PC-3 (cell line): ENCODE measurements around the gene CEP63. TPM values are rescaled to one million over a fixed set of nuclear protein-coding genes. Genes with fewer than 3 reads are reported as not detected.

Experiments used
- ATAC-seq: fragments of 200-7000 bp; cut with Tn5 transposase; 2 replicates; pipeline ENCODE4 v1.9.1; 2020; ENCODE audit warnings: mild to moderate bottlenecking, moderate library complexity
- BruUV-seq: library from RNA; stranded (reverse); fragments of 400-500 nt; replicated peaks from 2 replicates; lab custom pipeline; 2021; lab: Mats Ljungman, UMichigan
- CTCF ChIA-PET: fragments of 300-600 bp; sonication (Branson Sonifier 250); formaldehyde crosslinking; loops from one replicate; lab custom pipeline; 2022; ENCODE audit warnings: antibody characterized with exemption; lab: Charles Lee
- POLR2A ChIA-PET: fragments of 300-600 bp; sonication (Branson Sonifier 250); formaldehyde crosslinking; loops from one replicate; lab custom pipeline; 2022; ENCODE audit warnings: antibody characterized with exemption; ENCODE audit not compliant: unreplicated experiment; lab: Charles Lee
- DNase-seq: peaks from one replicate; pipeline ENCODE4 v3.0.0-alpha.2; 2015
- H2AFZ ChIP-seq: fragments of 300-600 bp; sonication (generic); 2 replicates; pipeline ENCODE4 v1.6.0; 2016; ENCODE audit warnings: antibody characterized with exemption, low read length
- H3F3A ChIP-seq: fragments of 300-600 bp; sonication (generic); one replicate; pipeline ENCODE4 v1.6.0; 2017; ENCODE audit warnings: antibody characterized with exemption, low read length, control low read depth, mild to moderate bottlenecking; ENCODE audit not compliant: unreplicated experiment
- H3K27ac ChIP-seq: fragments of 300-600 bp; sonication (generic); 2 replicates; pipeline ENCODE4 v1.5.1; 2016; ENCODE audit warnings: mild to moderate bottlenecking, low read length
- H3K27me3 ChIP-seq: fragments of 300-600 bp; sonication (generic); 2 replicates; pipeline ENCODE4 v1.6.1; 2016; ENCODE audit warnings: low read length, mixed read lengths
- H3K36me3 ChIP-seq: fragments of 300-600 bp; sonication (generic); 2 replicates; pipeline ENCODE4 v1.6.1; 2016; ENCODE audit warnings: low read depth, mixed run types, low read length, mixed read lengths
- H3K4me1 ChIP-seq: fragments of 300-600 bp; sonication (generic); 2 replicates; pipeline ENCODE4 v1.5.1; 2016; ENCODE audit warnings: low read length; ENCODE audit not compliant: insufficient read depth
- H3K4me2 ChIP-seq: fragments of 300-600 bp; sonication (generic); 2 replicates; pipeline ENCODE4 v1.6.0; 2016; ENCODE audit warnings: low read length
- H3K4me3 ChIP-seq: fragments of 300-600 bp; sonication (generic); 2 replicates; pipeline ENCODE4 v1.5.1; 2016; ENCODE audit warnings: mild to moderate bottlenecking, low read length, mixed read lengths
- H3K79me2 ChIP-seq: fragments of 300-600 bp; sonication (generic); 2 replicates; pipeline ENCODE4 v1.6.1; 2017; ENCODE audit warnings: low read length, mixed read lengths
- H3K9ac ChIP-seq: fragments of 300-600 bp; sonication (generic); 2 replicates; pipeline ENCODE4 v1.6.0; 2016; ENCODE audit warnings: mild to moderate bottlenecking, low read length
- H3K9me2 ChIP-seq: fragments of 300-600 bp; sonication (generic); replicated peaks from 2 replicates; pipeline ENCODE4 v1.6.1; 2016; ENCODE audit warnings: mixed run types, low read length, mixed read lengths
- H3K9me3 ChIP-seq: fragments of 300-600 bp; sonication (generic); 2 replicates; pipeline ENCODE4 v1.6.1; 2016; ENCODE audit warnings: low read length, mixed read lengths
- H4K20me1 ChIP-seq: fragments of 300-600 bp; sonication (generic); 2 replicates; pipeline ENCODE4 v1.6.1; 2016; ENCODE audit warnings: low read length, mixed read lengths
- CTCF ChIP-seq: fragments of 300-600 bp; sonication (generic); conservative IDR thresholded peaks from 2 replicates; pipeline ENCODE4 v1.5.1; 2017; ENCODE audit warnings: antibody characterized with exemption, low read depth, mild to moderate bottlenecking, low read length
- EZH2 ChIP-seq: fragments of 300-600 bp; sonication (generic); IDR thresholded peaks from one replicate; pipeline ENCODE4 v1.6.1; 2017; ENCODE audit warnings: antibody characterized with exemption, mild to moderate bottlenecking, low read length; ENCODE audit not compliant: unreplicated experiment
- EZH2phosphoT487 ChIP-seq: fragments of 300-600 bp; sonication (generic); IDR thresholded peaks from 2 replicates; pipeline ENCODE4 v1.6.1; 2018; ENCODE audit warnings: mild to moderate bottlenecking, antibody characterized with exemption, low read length, borderline replicate concordance
- intact Hi-C: fragments of 100-400 bp; cut with micrococcal nuclease; formaldehyde crosslinking; loops from 2 replicates; pipeline ENCODE4 v1.9.0; 2023
- total RNA-seq: library from RNA; depleted of rRNA; stranded (reverse); fragments of >200 nt; gene quantifications from 2 replicates; pipeline ENCODE4 v1.2.3, GENCODE V29; 2014

Gene CEP63
- total RNA-seq, 1 experiment from 2014 or later = 15.4 TPM

GRCh38 chr3:134445095-134445494 lies 40.8 kb upstream of the CEP63 start:
- H3K4me1 ChIP-seq = 0 out of 2 replicates have a peak, but pooled peaks cover 7% of the 10 kb centered on the region
- ChIA-PET CTCF (no interaction called here), POLR2A (no interaction called here)
- intact Hi-C loops = no loop called here
- no peak overlapping the region for H3K9ac ChIP-seq
- H3K9me2 ChIP-seq = no peaks in the 10 kb centered on the region
- no peak for ATAC-seq
- no peaks in the 10 kb centered on the region for H3K36me3 ChIP-seq
- no peaks in the 10 kb centered on the region for H3F3A ChIP-seq
- no peaks in the 10 kb centered on the region for H3K27me3 ChIP-seq
- H2AFZ ChIP-seq = no peak overlapping the region
- no peak overlapping the region for H3K4me2 ChIP-seq
- TF ChIP-seq EZH2phosphoT487 (no peak), CTCF (no peak), EZH2 (no peak)
- no peaks in the 10 kb centered on the region for H4K20me1 ChIP-seq
- no TSS peak for BruUV-seq
- no peak overlapping the region for H3K27ac ChIP-seq
- no peak overlapping the region for H3K4me3 ChIP-seq
- H3K9me3 ChIP-seq = no peaks in the 10 kb centered on the region
- no peaks in the 10 kb centered on the region for H3K79me2 ChIP-seq
- DNase-seq = no peak

GRCh38 chr3:134445636-134446035 lies 40.2 kb upstream of the CEP63 start:
- TF ChIP-seq EZH2 (no peak), EZH2phosphoT487 (no peak), CTCF (no peak)
- no peak overlapping the region for H3K9ac ChIP-seq
- ATAC-seq (no peak), DNase-seq (no peak)
- no peaks in the 10 kb centered on the region for H3K9me3 ChIP-seq
- no peak overlapping the region for H2AFZ ChIP-seq
- 0 out of 2 replicates have a peak, but pooled peaks cover 7% of the 10 kb centered on the region for H3K4me1 ChIP-seq
- no peak overlapping the region for H3K27ac ChIP-seq
- no peaks in the 10 kb centered on the region for H3K27me3 ChIP-seq
- H3K4me2 ChIP-seq = no peak overlapping the region
- POLR2A ChIA-PET = no interaction called here
- no peak overlapping the region for H3K4me3 ChIP-seq
- H3K9me2 ChIP-seq = no peaks in the 10 kb centered on the region
- no peaks in the 10 kb centered on the region for H4K20me1 ChIP-seq
- H3K79me2 ChIP-seq = no peaks in the 10 kb centered on the region
- H3K36me3 ChIP-seq = no peaks in the 10 kb centered on the region
- intact Hi-C loops = no loop called here
- BruUV-seq = no TSS peak
- no peaks in the 10 kb centered on the region for H3F3A ChIP-seq
- CTCF ChIA-PET = no interaction called here

GRCh38 chr3:134446800-134447199 lies 39.1 kb upstream of the CEP63 start:
- no peak for TF ChIP-seq CTCF
- TF ChIP-seq EZH2 = no peak
- no peak for TF ChIP-seq EZH2phosphoT487
- H3K4me1 ChIP-seq = no peaks in the 10 kb centered on the region
- H3K4me3 ChIP-seq = no peak overlapping the region
- H4K20me1 ChIP-seq = no peaks in the 10 kb centered on the region
- DNase-seq (peak; percentile 3), ATAC-seq (no peak)
- H3K9me3 ChIP-seq = no peaks in the 10 kb centered on the region
- H3K9me2 ChIP-seq = no peaks in the 10 kb centered on the region
- no peak overlapping the region for H3K4me2 ChIP-seq
- no peak overlapping the region for H2AFZ ChIP-seq
- CTCF ChIA-PET = no interaction called here
- H3K9ac ChIP-seq = no peak overlapping the region
- H3F3A ChIP-seq = no peaks in the 10 kb centered on the region
- H3K36me3 ChIP-seq = no peaks in the 10 kb centered on the region
- no peaks in the 10 kb centered on the region for H3K27me3 ChIP-seq
- POLR2A ChIA-PET = no interaction called here
- H3K27ac ChIP-seq = no peak overlapping the region
- intact Hi-C loops = no loop called here
- BruUV-seq = no TSS peak
- H3K79me2 ChIP-seq = no peaks in the 10 kb centered on the region
